B cell (primary cell): ENCODE data around the gene MAJIN. TPM values are rescaled to one million over a fixed set of nuclear protein-coding genes. Genes with fewer than 3 reads are reported as not detected.

Source experiments
- ATAC-seq: fragments of 200-7000 bp; cut with Tn5 transposase; one replicate; pipeline ENCODE4 v1.10.0; 2021; ENCODE audit warnings: low read depth, mild to moderate bottlenecking, moderate number of reproducible peaks, moderate library complexity
- CTCF ChIA-PET: fragments of 350-600 bp; sonication (Branson Sonifier 250); formaldehyde crosslinking; loops from one replicate; lab custom pipeline; 2021; ENCODE audit warnings: antibody characterized with exemption, inconsistent platforms; lab: Charles Lee
- POLR2A ChIA-PET: fragments of 350-600 bp; sonication (Branson Sonifier 250); formaldehyde crosslinking; loops from one replicate; lab custom pipeline; 2021; ENCODE audit warnings: antibody characterized with exemption; lab: Charles Lee
- DNase-seq: peaks from one replicate; pipeline ENCODE4 v3.0.0; 2013
- H2AFZ ChIP-seq: 2 replicates; pipeline ENCODE4 v1.6.1; 2012; ENCODE audit warnings: mild to moderate bottlenecking, low read depth, low read length; ENCODE audit not compliant: insufficient read depth, poor library complexity, severe bottlenecking
- H3K27ac ChIP-seq, 2 donors: 1 replicate in 1 of 2; 2 replicates in 1 of 2; pipeline ENCODE4 v1.5.1; 2012 to 2013; ENCODE audit warnings: low read length in 2 of 2, mild to moderate bottlenecking in 2 of 2, moderate library complexity in 1 of 2
- H3K27me3 ChIP-seq, 4 experiments: fragments of 200-600 bp in 1 of 4; sonication (generic) in 1 of 4; replicated peaks in 1 of 4; 1 replicate in 2 of 4; 2 replicates in 2 of 4; pipeline versions ENCODE4 v1.6.1 to v1.7.0; 2013 to 2016; ENCODE audit warnings: low read length in 3 of 4, mild to moderate bottlenecking in 2 of 4, mixed read lengths in 1 of 4, moderate library complexity in 1 of 4; ENCODE audit not compliant: insufficient read depth in 4 of 4, control insufficient read depth in 3 of 4; ENCODE audit errors: control extremely low read depth in 1 of 4
- H3K36me3 ChIP-seq, 2 experiments: replicated peaks in 1 of 2; 1 replicate in 1 of 2; 2 replicates in 1 of 2; pipeline versions ENCODE4 v1.6.1 to v1.7.1; 2013; ENCODE audit warnings: low read length in 1 of 2; ENCODE audit not compliant: insufficient read depth in 2 of 2, control insufficient read depth in 1 of 2; ENCODE audit errors: control extremely low read depth in 1 of 2, extremely low read depth in 1 of 2
- H3K4me1 ChIP-seq, 2 donors: fragments of 200-600 bp in 1 of 2; sonication (generic) in 1 of 2; 1 replicate in 1 of 2; 2 replicates in 1 of 2; pipeline versions ENCODE4 v1.5.1 to v1.6.1; 2013 to 2017; ENCODE audit warnings: low read length in 2 of 2; ENCODE audit not compliant: control insufficient read depth in 2 of 2, insufficient read depth in 2 of 2
- H3K4me2 ChIP-seq: replicated peaks from 2 replicates; pipeline ENCODE3; 2012; ENCODE audit warnings: mild to moderate bottlenecking, low read depth, low read length; ENCODE audit not compliant: poor library complexity, severe bottlenecking
- H3K4me3 ChIP-seq, 5 experiments: fragments of 200-600 bp in 1 of 5; sonication (generic) in 1 of 5; 1 replicate in 3 of 5; 2 replicates in 2 of 5; pipeline versions ENCODE4 v1.5.1 to v1.7.0; 2011 to 2016; ENCODE audit warnings: low read length in 4 of 5, mild to moderate bottlenecking in 4 of 5, low read depth in 2 of 5, control low read depth in 1 of 5, moderate library complexity in 1 of 5; ENCODE audit not compliant: insufficient read depth in 1 of 5; ENCODE audit errors: control extremely low read depth in 1 of 5, extremely low read depth in 1 of 5
- H3K79me2 ChIP-seq: fragments of 200-600 bp; sonication (generic); one replicate; pipeline ENCODE4 v1.6.0; 2016; ENCODE audit warnings: low read length; ENCODE audit not compliant: control insufficient read depth, insufficient read depth
- H3K9ac ChIP-seq: fragments of 200-600 bp; sonication (generic); 2 replicates; pipeline ENCODE4 v1.6.1; 2017; ENCODE audit warnings: mild to moderate bottlenecking, low read length, moderate library complexity
- H3K9me3 ChIP-seq, 3 donors: one replicate each; pipeline versions ENCODE4 v1.6.1 to v1.7.1; 2013; ENCODE audit warnings: low read length in 2 of 3; ENCODE audit not compliant: control insufficient read depth in 2 of 3, insufficient read depth in 1 of 3; ENCODE audit errors: control extremely low read depth in 1 of 3
- H4K20me1 ChIP-seq: 2 replicates; pipeline ENCODE4 v1.6.0; 2012; ENCODE audit warnings: mild to moderate bottlenecking, low read length; ENCODE audit not compliant: insufficient read depth, control insufficient read depth, poor library complexity, severe bottlenecking
- H3K27ac Mint-ChIP-seq: one replicate; pipeline ENCODE4 v1.8.0; 2021; ENCODE audit warnings: mixed read lengths
- H3K27me3 Mint-ChIP-seq: one replicate; pipeline ENCODE4 v1.8.0; 2021; ENCODE audit warnings: mixed read lengths
- H3K4me1 Mint-ChIP-seq: one replicate; pipeline ENCODE4 v1.8.0; 2021; ENCODE audit warnings: mixed read lengths
- H3K4me3 Mint-ChIP-seq: one replicate; pipeline ENCODE4 v1.8.0; 2021; ENCODE audit warnings: mixed read lengths
- H3K9me3 Mint-ChIP-seq: one replicate; pipeline ENCODE4 v1.8.0; 2022; ENCODE audit warnings: mixed read lengths; ENCODE audit not compliant: insufficient read depth
- CTCF ChIP-seq: fragments of 200-600 bp; IDR thresholded peaks from one replicate; pipeline ENCODE4 v1.8.0; 2022; ENCODE audit warnings: antibody characterized with exemption, mild to moderate bottlenecking
- EZH2 ChIP-seq: IDR thresholded peaks from 2 replicates; pipeline ENCODE4 v1.6.1; 2012; ENCODE audit warnings: borderline replicate concordance, low read depth, mild to moderate bottlenecking, moderate library complexity, low read length; ENCODE audit not compliant: insufficient read depth, poor library complexity, severe bottlenecking
- WGBS: methylation state at CpG from one replicate; pipeline ENCODE4 v1.1.5; 2013; ENCODE audit warnings: missing lambda C conversion rate; ENCODE audit not compliant: insufficient coverage; 5-methylcytosine and 5-hydroxymethylcytosine counted together
- intact Hi-C: fragments of 100-400 bp; cut with micrococcal nuclease; formaldehyde crosslinking; loops from one replicate; pipeline ENCODE4 v1.10.0; 2022
- polyA plus RNA-seq: library from polyadenylated mRNA; depleted of rRNA; stranded (reverse); fragments of >200 nt; gene quantifications from 2 replicates; pipeline ENCODE4 v1.2.3, GENCODE V29; 2012
- total RNA-seq, 2 donors: library from RNA; stranded (reverse); fragments of 120-200 nt in 1 of 2; gene quantifications; 1 replicate in 1 of 2; 2 replicates in 1 of 2; pipeline versions ENCODE4 v1.2.3 to v1.2.4, GENCODE V29; 2013 to 2022

Gene MAJIN
- total and polyA plus RNA-seq, 2 donors (not counting 1 experiment from before 2014, with no cell fraction given): 0.71 to 2.4 TPM

GRCh38 chr11:64930340-64930739, 41.6 kb downstream of the MAJIN start:
- H3K27me3 ChIP-seq: no peaks in the 10 kb centered on the region
- H3K27me3 Mint-ChIP-seq: no peaks in the 10 kb centered on the region
- no peak overlapping the region for H3K4me3 ChIP-seq
- H3K27ac Mint-ChIP-seq: no peak overlapping the region
- ChIA-PET POLR2A (no interaction called here), CTCF (no interaction called here)
- no peak overlapping the region for H3K9ac ChIP-seq
- peaks cover 12% of the 10 kb centered on the region for H4K20me1 ChIP-seq
- H3K4me3 Mint-ChIP-seq: no peak overlapping the region
- no peaks in the 10 kb centered on the region for H3K9me3 ChIP-seq
- peaks cover 2% of the 10 kb centered on the region for H3K79me2 ChIP-seq
- TF ChIP-seq EZH2: no peak
- TF ChIP-seq CTCF: no peak
- intact Hi-C loops: no loop called here
- no peak overlapping the region for H2AFZ ChIP-seq
- peaks cover 0 to 42% of the 10 kb centered on the region in 2 experiments for H3K36me3 ChIP-seq
- no peaks in the 10 kb centered on the region for H3K9me3 Mint-ChIP-seq
- peaks cover 5 to 11% of the 10 kb centered on the region in 2 donors for H3K4me1 ChIP-seq
- ATAC-seq (no peak), DNase-seq (no peak)
- H3K4me1 Mint-ChIP-seq: peaks cover 6% of the 10 kb centered on the region
- WGBS: over 99% methylated on average over 5 of the region's 6 CpGs
- H3K27ac ChIP-seq: no peak overlapping the region
- H3K4me2 ChIP-seq: no peak overlapping the region

GRCh38 chr11:64929625-64930024, 42.3 kb downstream of the MAJIN start:
- intact Hi-C loops: no loop called here
- H3K4me1 Mint-ChIP-seq: peaks cover 12% of the 10 kb centered on the region
- POLR2A ChIA-PET: interaction anchor here (0.6 kb wide), 1 partner anchor 79 kb away, joined by 3 read pairs; no protein-coding TSS in a partner anchor

More at GRCh38 chr11:64929625-64930024, 42.3 kb downstream of the MAJIN start:
- Histone ChIP-seq H3K4me2 (no peak overlapping the region), H3K27ac (no peak overlapping the region), H3K9me3 (no peaks in the 10 kb centered on the region), H3K27me3 (no peaks in the 10 kb centered on the region), H3K4me3 (no peak overlapping the region), H4K20me1 (peaks cover 13% of the 10 kb centered on the region), H3K36me3 (peaks cover 0 to 42% of the 10 kb centered on the region in 2 experiments), H3K79me2 (peaks cover 9% of the 10 kb centered on the region), H3K9ac (no peak overlapping the region), H3K4me1 (peaks cover 6 to 16% of the 10 kb centered on the region in 2 donors), H2AFZ (no peak overlapping the region)
- no peaks in the 10 kb centered on the region for H3K27me3 Mint-ChIP-seq
- DNase-seq (no peak), ATAC-seq (no peak)
- H3K27ac Mint-ChIP-seq: no peak overlapping the region
- no peak for TF ChIP-seq CTCF
- no peaks in the 10 kb centered on the region for H3K9me3 Mint-ChIP-seq
- no peak overlapping the region for H3K4me3 Mint-ChIP-seq
- CTCF ChIA-PET: no interaction called here
- 100% methylated on average over 7 of the region's 7 CpGs for WGBS
